Trophoblast cell (in vitro differentiated cells and primary cell): Measurements from ENCODE around the gene TFPI.

ENCODE experiments used
- DNase-seq, 2 donors: peaks; one replicate each; pipeline ENCODE4 v3.0.0-alpha.2; 2016
- H2AFZ ChIP-seq: 2 replicates; pipeline ENCODE4 v1.6.1; 2013; ENCODE audit warnings: low read length, moderate library complexity, mild to moderate bottlenecking; ENCODE audit not compliant: insufficient read depth, poor library complexity
- H2AK5ac ChIP-seq: 2 replicates; pipeline ENCODE4 v1.6.1; 2013; ENCODE audit warnings: mild to moderate bottlenecking, low read length
- H2BK120ac ChIP-seq: 2 replicates; pipeline ENCODE4 v1.6.1; 2013; ENCODE audit warnings: low read length, mild to moderate bottlenecking, moderate library complexity; ENCODE audit not compliant: insufficient read depth, poor library complexity
- H2BK12ac ChIP-seq: 2 replicates; pipeline ENCODE4 v1.6.1; 2013; ENCODE audit warnings: mild to moderate bottlenecking, low read length, moderate library complexity
- H2BK5ac ChIP-seq: 2 replicates; pipeline ENCODE4 v1.6.1; 2013; ENCODE audit warnings: low read length, low read depth, moderate library complexity, mild to moderate bottlenecking; ENCODE audit not compliant: poor library complexity
- H3K14ac ChIP-seq: 2 replicates; pipeline ENCODE4 v1.6.1; 2013; ENCODE audit warnings: mild to moderate bottlenecking, low read length
- H3K18ac ChIP-seq: 2 replicates; pipeline ENCODE4 v1.6.1; 2013; ENCODE audit warnings: mild to moderate bottlenecking, low read length
- H3K23ac ChIP-seq: 2 replicates; pipeline ENCODE4 v1.6.1; 2013; ENCODE audit warnings: low read length
- H3K27ac ChIP-seq: 2 replicates; pipeline ENCODE4 v1.5.1; 2013; ENCODE audit warnings: low read depth, mild to moderate bottlenecking, inconsistent platforms, low read length, moderate library complexity
- H3K27me3 ChIP-seq: 2 replicates; pipeline ENCODE4 v1.6.1; 2013; ENCODE audit warnings: inconsistent platforms, mild to moderate bottlenecking, low read length, moderate library complexity; ENCODE audit not compliant: insufficient read depth
- H3K36me3 ChIP-seq, 2 experiments: 1 replicate in 1 of 2; 2 replicates in 1 of 2; pipeline ENCODE4 v1.6.1; 2013; ENCODE audit warnings: low read length in 2 of 2, mild to moderate bottlenecking in 2 of 2, moderate library complexity in 1 of 2; ENCODE audit not compliant: insufficient read depth in 2 of 2, control insufficient read depth in 1 of 2
- H3K4ac ChIP-seq: 2 replicates; pipeline ENCODE4 v1.6.1; 2013; ENCODE audit warnings: low read depth, mild to moderate bottlenecking, low read length, moderate library complexity
- H3K4me1 ChIP-seq, 2 experiments: 1 replicate in 1 of 2; 2 replicates in 1 of 2; pipeline ENCODE4 v1.6.1; 2013; ENCODE audit warnings: low read length in 2 of 2, mild to moderate bottlenecking in 2 of 2, moderate library complexity in 1 of 2; ENCODE audit not compliant: insufficient read depth in 2 of 2, control insufficient read depth in 1 of 2
- H3K4me2 ChIP-seq: 2 replicates; pipeline ENCODE4 v1.6.1; 2013; ENCODE audit warnings: inconsistent platforms, mild to moderate bottlenecking, low read length, moderate library complexity
- H3K4me3 ChIP-seq: 2 replicates; pipeline ENCODE4 v1.5.1; 2013; ENCODE audit warnings: mild to moderate bottlenecking, low read depth, low read length, inconsistent platforms
- H3K79me1 ChIP-seq: one replicate; pipeline ENCODE4 v1.6.1; 2013; ENCODE audit warnings: low read length
- H3K79me2 ChIP-seq: 2 replicates; pipeline ENCODE4 v1.6.1; 2013; ENCODE audit warnings: low read length, mild to moderate bottlenecking; ENCODE audit not compliant: control insufficient read depth, insufficient read depth, poor library complexity
- H3K9ac ChIP-seq: 2 replicates; pipeline ENCODE4 v1.6.1; 2013; ENCODE audit warnings: mild to moderate bottlenecking, low read length
- H3K9me3 ChIP-seq: 2 replicates; pipeline ENCODE4 v1.6.1; 2013; ENCODE audit warnings: low read depth, mild to moderate bottlenecking, control low read depth, inconsistent platforms, low read length; ENCODE audit not compliant: insufficient read depth
- H4K12ac ChIP-seq: 2 replicates; pipeline ENCODE4 v1.6.1; 2013; ENCODE audit warnings: low read depth, mild to moderate bottlenecking, low read length, moderate library complexity
- H4K8ac ChIP-seq: 2 replicates; pipeline ENCODE4 v1.6.1; 2013; ENCODE audit warnings: low read depth, mild to moderate bottlenecking, low read length, moderate library complexity
- H4K91ac ChIP-seq: one replicate; pipeline ENCODE4 v1.6.1; 2013; ENCODE audit warnings: low read depth, mild to moderate bottlenecking, low read length, moderate library complexity
- WGBS: extraction: QIAGEN DNeasy Blood & Tissue Kit; methylation state at CpG from one replicate; pipeline ENCODE4 v1.1.7; 2013; ENCODE audit warnings: missing lambda C conversion rate; ENCODE audit not compliant: insufficient read length, insufficient coverage; ENCODE audit errors: extremely low coverage; 5-methylcytosine and 5-hydroxymethylcytosine counted together

TFPI gene

DNA sequence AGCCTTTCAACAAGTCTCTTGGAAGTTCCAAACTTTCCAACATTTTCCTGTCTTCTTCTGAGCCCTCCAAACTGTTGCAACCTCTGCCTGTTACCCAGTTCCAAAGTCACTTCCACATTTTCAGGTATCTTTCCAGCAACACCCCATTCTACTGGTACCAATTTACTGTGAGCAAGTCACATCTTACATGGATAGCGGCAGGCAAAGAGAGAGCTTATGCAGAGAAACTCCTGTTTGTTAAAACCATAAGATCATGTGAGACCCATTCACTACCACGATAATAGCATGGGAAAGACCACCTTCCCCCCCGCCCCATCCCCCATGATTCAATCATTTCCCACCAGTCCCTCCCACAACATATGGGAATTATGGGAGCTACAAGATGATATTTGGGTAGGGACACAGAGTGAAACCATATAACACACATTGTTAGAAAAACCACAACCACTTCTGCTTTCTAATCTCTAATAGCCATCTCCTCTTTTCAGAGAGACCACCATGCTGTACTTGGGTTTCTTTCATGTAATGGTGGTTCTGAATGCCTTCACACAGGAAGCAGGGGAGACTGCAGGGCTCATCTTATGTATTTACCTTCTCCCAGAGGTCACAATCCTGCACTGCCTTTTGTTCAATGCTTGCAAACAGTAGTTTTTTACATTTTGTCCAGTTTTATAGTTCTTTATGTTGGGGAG is 60.2 kb downstream of the TFPI start:
- no peak overlapping the region for H3K27ac ChIP-seq
- no peaks in the 10 kb centered on the region for H3K4me1 ChIP-seq
- no peak overlapping the region for H3K4me3 ChIP-seq
- H3K36me3 ChIP-seq = peaks cover 5% of the 10 kb centered on the region in 2 experiments
- no peak overlapping the region for H4K8ac ChIP-seq
- H3K79me1 ChIP-seq = no peaks in the 10 kb centered on the region
- no peak overlapping the region for H3K18ac ChIP-seq
- no peak overlapping the region for H4K12ac ChIP-seq
- H3K14ac ChIP-seq = no peak overlapping the region
- no peak overlapping the region for H2BK120ac ChIP-seq
- no peak overlapping the region for H3K23ac ChIP-seq
- DNase-seq = no peak
- H3K9ac ChIP-seq = no peak overlapping the region
- H3K4ac ChIP-seq = no peak overlapping the region
- no peak overlapping the region for H2AK5ac ChIP-seq
- no CpG with 5 or more reads among the region's 3 CpGs for WGBS
- no peaks in the 10 kb centered on the region for H3K79me2 ChIP-seq
- H3K9me3 ChIP-seq = peaks cover 2% of the 10 kb centered on the region
- no peak overlapping the region for H2BK5ac ChIP-seq
- no peak overlapping the region for H2BK12ac ChIP-seq
- H3K27me3 ChIP-seq = no peaks in the 10 kb centered on the region
- H4K91ac ChIP-seq = no peak overlapping the region
- H3K4me2 ChIP-seq = no peak overlapping the region
- H2AFZ ChIP-seq = no peak overlapping the region

GRCh38 chr2:187493180-187493579 is 61.1 kb downstream of the TFPI start:
- Histone ChIP-seq H3K9ac (no peak overlapping the region), H3K36me3 (peaks cover 5% of the 10 kb centered on the region in 2 experiments), H3K79me1 (no peaks in the 10 kb centered on the region), H3K4ac (no peak overlapping the region), H3K14ac (no peak overlapping the region), H2AFZ (no peak overlapping the region), H3K27ac (no peak overlapping the region), H3K9me3 (peaks cover 2% of the 10 kb centered on the region), H3K4me2 (no peak overlapping the region), H2BK120ac (no peak overlapping the region), H3K79me2 (no peaks in the 10 kb centered on the region), H4K91ac (no peak overlapping the region), H4K8ac (no peak overlapping the region), H3K27me3 (no peaks in the 10 kb centered on the region), H3K18ac (no peak overlapping the region), H3K4me1 (no peaks in the 10 kb centered on the region), H4K12ac (no peak overlapping the region), H2BK12ac (no peak overlapping the region), H3K23ac (no peak overlapping the region), H2AK5ac (no peak overlapping the region), H3K4me3 (no peak overlapping the region), H2BK5ac (no peak overlapping the region)
- DNase-seq = no peak
- WGBS = no CpG with 5 or more reads among the region's 5 CpGs

- H3K27ac ChIP-seq = no peak overlapping the region
- DNase-seq = no peak
- H3K36me3 ChIP-seq = no peaks in the 10 kb centered on the region
Observed at GRCh38 chr2:187486241-187486640, 68.0 kb downstream of the TFPI start.

GRCh38 chr2:187485523-187485922 is 68.7 kb downstream of the TFPI start:
- no CpG with 5 or more reads among the region's 1 CpG for WGBS
- no peaks in the 10 kb centered on the region for H3K4me1 ChIP-seq
- H3K79me2 ChIP-seq = no peaks in the 10 kb centered on the region
- no peaks in the 10 kb centered on the region for H3K27me3 ChIP-seq
- H3K23ac ChIP-seq = no peak overlapping the region
- H2AFZ ChIP-seq = no peak overlapping the region
- H3K4me3 ChIP-seq = no peak overlapping the region
- no peak overlapping the region for H3K18ac ChIP-seq
- H3K9ac ChIP-seq = no peak overlapping the region
- no peak overlapping the region for H4K8ac ChIP-seq
- H3K9me3 ChIP-seq = no peaks in the 10 kb centered on the region
- H3K27ac ChIP-seq = no peak overlapping the region
- no peak overlapping the region for H4K91ac ChIP-seq
- DNase-seq = no peak
- H3K79me1 ChIP-seq = no peaks in the 10 kb centered on the region
- no peak overlapping the region for H3K4ac ChIP-seq
- no peak overlapping the region for H4K12ac ChIP-seq
- no peak overlapping the region for H2AK5ac ChIP-seq
- no peak overlapping the region for H2BK5ac ChIP-seq
- H3K14ac ChIP-seq = no peak overlapping the region
- no peak overlapping the region for H3K4me2 ChIP-seq
- no peak overlapping the region for H2BK120ac ChIP-seq
- H2BK12ac ChIP-seq = no peak overlapping the region
- H3K36me3 ChIP-seq = no peaks in the 10 kb centered on the region

More at GRCh38 chr2:187486241-187486640, 68.0 kb downstream of the TFPI start:
- Histone ChIP-seq H3K4me1 (no peaks in the 10 kb centered on the region), H3K23ac (no peak overlapping the region), H3K79me1 (no peaks in the 10 kb centered on the region), H2BK120ac (no peak overlapping the region), H2AFZ (no peak overlapping the region), H4K91ac (no peak overlapping the region), H3K18ac (no peak overlapping the region), H2BK12ac (no peak overlapping the region), H3K79me2 (no peaks in the 10 kb centered on the region), H4K8ac (no peak overlapping the region), H3K4me2 (no peak overlapping the region), H3K9me3 (no peaks in the 10 kb centered on the region), H3K14ac (no peak overlapping the region), H3K4me3 (no peak overlapping the region), H4K12ac (no peak overlapping the region), H3K27me3 (no peaks in the 10 kb centered on the region), H3K9ac (no peak overlapping the region), H2AK5ac (no peak overlapping the region), H2BK5ac (no peak overlapping the region), H3K4ac (no peak overlapping the region)
